ENCODE data around the gene RHOT2.

DNA sequence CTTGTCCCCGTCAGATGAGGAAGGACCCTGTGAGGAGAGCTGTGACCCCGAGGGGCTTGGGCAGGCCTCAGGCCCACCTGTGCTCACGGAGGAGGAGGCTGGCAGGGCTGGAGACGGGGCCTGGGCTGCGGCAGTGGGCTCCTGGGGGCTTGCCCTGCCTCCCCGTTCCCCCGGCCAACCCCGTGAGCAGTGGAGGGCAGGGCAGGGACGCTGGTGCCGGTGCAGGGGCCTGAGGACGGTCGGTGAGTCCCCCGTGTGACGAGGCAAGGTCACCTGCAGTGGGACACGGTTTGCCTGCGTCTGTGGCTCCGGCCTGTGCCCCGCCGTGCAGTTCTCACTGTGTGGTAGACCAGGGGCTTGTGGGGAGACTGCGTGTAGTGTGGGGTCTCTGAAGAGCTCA lies 8.3 kb upstream of the RHOT2 start:
- TF ChIP-seq EZH2 (IDR thresholded peaks at IDR 0.05; ENCODE audit: low read depth) = no peak
- TF ChIP-seq, protein P1, sequence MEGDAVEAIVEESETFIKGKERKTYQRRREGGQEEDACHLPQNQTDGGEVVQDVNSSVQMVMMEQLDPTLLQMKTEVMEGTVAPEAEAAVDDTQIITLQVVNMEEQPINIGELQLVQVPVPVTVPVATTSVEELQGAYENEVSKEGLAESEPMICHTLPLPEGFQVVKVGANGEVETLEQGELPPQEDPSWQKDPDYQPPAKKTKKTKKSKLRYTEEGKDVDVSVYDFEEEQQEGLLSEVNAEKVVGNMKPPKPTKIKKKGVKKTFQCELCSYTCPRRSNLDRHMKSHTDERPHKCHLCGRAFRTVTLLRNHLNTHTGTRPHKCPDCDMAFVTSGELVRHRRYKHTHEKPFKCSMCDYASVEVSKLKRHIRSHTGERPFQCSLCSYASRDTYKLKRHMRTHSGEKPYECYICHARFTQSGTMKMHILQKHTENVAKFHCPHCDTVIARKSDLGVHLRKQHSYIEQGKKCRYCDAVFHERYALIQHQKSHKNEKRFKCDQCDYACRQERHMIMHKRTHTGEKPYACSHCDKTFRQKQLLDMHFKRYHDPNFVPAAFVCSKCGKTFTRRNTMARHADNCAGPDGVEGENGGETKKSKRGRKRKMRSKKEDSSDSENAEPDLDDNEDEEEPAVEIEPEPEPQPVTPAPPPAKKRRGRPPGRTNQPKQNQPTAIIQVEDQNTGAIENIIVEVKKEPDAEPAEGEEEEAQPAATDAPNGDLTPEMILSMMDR (conservative IDR thresholded peaks at IDR 0.05) = no peak

Measured in PC-9 (cell line).